ENCODE data around the gene DNAJC27. TPM values are rescaled to one million over a fixed set of nuclear protein-coding genes. Genes with fewer than 3 reads are reported as not detected.

Gene DNAJC27
- polyA plus RNA-seq, 1 of the 3 experiments (the other 2 are of a cell fraction): 2.4 TPM

DNA sequence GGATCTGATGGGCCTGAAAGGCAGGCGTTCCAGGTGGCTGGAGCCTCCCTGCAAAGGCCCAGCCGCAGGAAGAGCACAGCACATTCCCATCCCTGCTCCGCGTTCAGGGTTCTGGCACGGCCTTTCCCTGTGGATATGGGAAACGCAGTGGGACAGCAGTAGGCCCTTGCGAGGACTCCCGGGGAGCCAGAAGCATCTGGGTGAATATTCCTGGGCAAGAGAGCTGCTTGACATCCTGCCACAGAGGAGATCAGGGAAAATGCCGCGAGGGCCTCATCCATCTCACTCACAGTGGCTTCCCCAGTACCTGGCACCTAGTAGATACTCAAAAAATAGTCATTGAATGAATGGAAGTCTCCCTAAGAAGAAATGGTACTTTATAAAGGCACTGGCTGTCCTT, 48.6 kb downstream of the DNAJC27 start:
- Histone ChIP-seq H3K9me2 (no peaks in the 10 kb centered on the region), H3K4me2 (no peak overlapping the region), H4K20me1 (ENCODE audit: insufficient read depth) (no peaks in the 10 kb centered on the region), H3K27ac (ENCODE audit: low read depth in 2 of 2, low read length in 1 of 2) (no peak overlapping the region), H3K4me1 (ENCODE audit: control insufficient read depth in 1 of 2, insufficient read depth in 2 of 2, low read depth in 1 of 2, low read length in 1 of 2) (peaks cover 0 to 15% of the 10 kb centered on the region in 2 experiments; a peak in 1 of 4 replicates), H3K9me3 (no peaks in the 10 kb centered on the region), H3K4me3 (ENCODE audit: low read depth in 2 of 2, low read length in 1 of 2) (no peak overlapping the region), H3K36me3 (replicated peaks in 1 of 2; ENCODE audit: control insufficient read depth in 1 of 2, insufficient read depth in 2 of 2, low read length in 1 of 2) (no peaks in the 10 kb centered on the region), H3K79me2 (ENCODE audit: insufficient read depth) (peaks cover 8% of the 10 kb centered on the region; the same call in 1 of the 2 replicates), H3F3A (replicated peaks; ENCODE audit: insufficient read depth) (peaks cover 6% of the 10 kb centered on the region), H3K27me3 (ENCODE audit: insufficient read depth) (no peaks in the 10 kb centered on the region), H3K9ac (no peak overlapping the region), H2AFZ (ENCODE audit: low read depth) (no peak overlapping the region)
- TF ChIP-seq MEF2A (IDR thresholded peaks at IDR 0.05; ENCODE audit: borderline replicate concordance, low read depth): no peak
- TF ChIP-seq GATA2 (CRISPR knock-in tag; IDR thresholded peaks at IDR 0.05): no peak
- TF ChIP-seq FOXM1 (IDR thresholded peaks at IDR 0.05; ENCODE audit: low read depth): no peak
- TF ChIP-seq NFIC (IDR thresholded peaks at IDR 0.05; ENCODE audit: borderline replicate concordance): no peak
- TF ChIP-seq TEAD4 (IDR thresholded peaks at IDR 0.05; ENCODE audit: borderline replicate concordance, insufficient read depth): no peak
- WGBS (ENCODE audit: low lambda C conversion rate): 98% methylated on average over 10 of the region's 10 CpGs
- DNase-seq: no peak
- POLR2A ChIA-PET: interaction anchor here (0.7 kb wide), 1 partner anchor 433 kb away, joined by 7 read pairs; no protein-coding TSS in a partner anchor
- CTCF ChIA-PET: interaction anchor here (0.7 to 0.9 kb wide), 2 partner anchors 54 to 152 kb away, joined by 3 read pairs; no protein-coding TSS in a partner anchor

GRCh38 chr2:24922556-24922955, 49.2 kb downstream of the DNAJC27 start:
- H4K20me1 ChIP-seq (ENCODE audit: insufficient read depth): no peaks in the 10 kb centered on the region

More at GRCh38 chr2:24922556-24922955, 49.2 kb downstream of the DNAJC27 start:
- Histone ChIP-seq H3K4me2 (no peak overlapping the region), H2AFZ (ENCODE audit: low read depth) (no peak overlapping the region), H3K79me2 (ENCODE audit: insufficient read depth) (peaks cover 8% of the 10 kb centered on the region; the same call in 1 of the 2 replicates), H3K4me1 (ENCODE audit: control insufficient read depth in 1 of 2, insufficient read depth in 2 of 2, low read depth in 1 of 2, low read length in 1 of 2) (peaks cover 0 to 20% of the 10 kb centered on the region in 2 experiments; a peak in 1 of 4 replicates), H3K9me2 (no peaks in the 10 kb centered on the region), H3F3A (replicated peaks; ENCODE audit: insufficient read depth) (peaks cover 6% of the 10 kb centered on the region), H3K9ac (no peak overlapping the region), H3K27ac (ENCODE audit: low read depth in 2 of 2, low read length in 1 of 2) (no peak overlapping the region), H3K9me3 (no peaks in the 10 kb centered on the region), H3K36me3 (replicated peaks in 1 of 2; ENCODE audit: control insufficient read depth in 1 of 2, insufficient read depth in 2 of 2, low read length in 1 of 2) (no peaks in the 10 kb centered on the region), H3K27me3 (ENCODE audit: insufficient read depth) (no peaks in the 10 kb centered on the region), H3K4me3 (ENCODE audit: low read depth in 2 of 2, low read length in 1 of 2) (no peak overlapping the region)
- ChIA-PET POLR2A (no interaction called here), CTCF (interaction anchor here (1.5 kb wide), 1 partner anchor 13 kb away, joined by 3 read pairs; no protein-coding TSS in a partner anchor)
- WGBS (ENCODE audit: low lambda C conversion rate): 82% methylated on average over 1 of the region's 1 CpG
- DNase-seq: no peak
- TF ChIP-seq SIN3A (IDR thresholded peaks at IDR 0.05; ENCODE audit: borderline replicate concordance, low read depth, low read length): no peak
- TF ChIP-seq MEF2A (IDR thresholded peaks at IDR 0.05; ENCODE audit: borderline replicate concordance, low read depth): no peak
- no peak for TF ChIP-seq FOXJ3 (CRISPR knock-in tag; IDR thresholded peaks at IDR 0.05)
- TF ChIP-seq, protein P1, sequence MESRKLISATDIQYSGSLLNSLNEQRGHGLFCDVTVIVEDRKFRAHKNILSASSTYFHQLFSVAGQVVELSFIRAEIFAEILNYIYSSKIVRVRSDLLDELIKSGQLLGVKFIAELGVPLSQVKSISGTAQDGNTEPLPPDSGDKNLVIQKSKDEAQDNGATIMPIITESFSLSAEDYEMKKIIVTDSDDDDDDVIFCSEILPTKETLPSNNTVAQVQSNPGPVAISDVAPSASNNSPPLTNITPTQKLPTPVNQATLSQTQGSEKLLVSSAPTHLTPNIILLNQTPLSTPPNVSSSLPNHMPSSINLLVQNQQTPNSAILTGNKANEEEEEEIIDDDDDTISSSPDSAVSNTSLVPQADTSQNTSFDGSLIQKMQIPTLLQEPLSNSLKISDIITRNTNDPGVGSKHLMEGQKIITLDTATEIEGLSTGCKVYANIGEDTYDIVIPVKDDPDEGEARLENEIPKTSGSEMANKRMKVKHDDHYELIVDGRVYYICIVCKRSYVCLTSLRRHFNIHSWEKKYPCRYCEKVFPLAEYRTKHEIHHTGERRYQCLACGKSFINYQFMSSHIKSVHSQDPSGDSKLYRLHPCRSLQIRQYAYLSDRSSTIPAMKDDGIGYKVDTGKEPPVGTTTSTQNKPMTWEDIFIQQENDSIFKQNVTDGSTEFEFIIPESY (IDR thresholded peaks at IDR 0.05; ENCODE audit: borderline replicate concordance, low read depth): no peak
- no peak for TF ChIP-seq MXI1 (IDR thresholded peaks at IDR 0.05; ENCODE audit: low read depth, low read length)
- no peak for TF ChIP-seq NRF1 (IDR thresholded peaks at IDR 0.05; ENCODE audit: low read depth, low read length)
- no peak for TF ChIP-seq FOXM1 (IDR thresholded peaks at IDR 0.05; ENCODE audit: low read depth)
- TF ChIP-seq GATA2 (CRISPR knock-in tag; IDR thresholded peaks at IDR 0.05): no peak
